KG1 (cell line): ENCODE results near the gene CLECL1.
"Not testable (repeated sequence)": the region's sequence is repeated elsewhere in the genome, so short reads cannot be mapped to it uniquely, and the experiment has no call there.

Experiments used
- DNase-seq: peaks from one replicate; lab custom pipeline; 2025; lab: John Stamatoyannopoulos, UW

The CLECL1 gene

DNA sequence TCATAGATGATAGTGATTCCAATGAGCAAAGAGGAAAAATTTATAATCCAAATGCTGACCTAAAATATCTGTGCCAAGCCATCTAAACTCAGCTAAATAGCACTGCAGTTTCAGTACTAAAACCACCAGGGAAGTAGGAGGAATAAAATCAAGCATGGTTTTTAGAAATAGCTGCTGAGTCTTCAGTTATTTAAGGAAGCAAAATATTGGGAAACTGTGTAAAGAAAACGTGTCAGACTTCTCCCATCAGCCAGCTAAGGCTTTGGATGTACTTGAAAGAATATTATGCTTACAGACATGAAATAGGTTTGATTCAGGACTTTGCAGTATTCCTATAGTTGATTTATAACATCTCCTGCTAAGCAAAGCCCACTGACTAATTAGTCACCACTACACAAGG, 38.7 kb downstream of the CLECL1 start:
- no peak for DNase-seq

DNA sequence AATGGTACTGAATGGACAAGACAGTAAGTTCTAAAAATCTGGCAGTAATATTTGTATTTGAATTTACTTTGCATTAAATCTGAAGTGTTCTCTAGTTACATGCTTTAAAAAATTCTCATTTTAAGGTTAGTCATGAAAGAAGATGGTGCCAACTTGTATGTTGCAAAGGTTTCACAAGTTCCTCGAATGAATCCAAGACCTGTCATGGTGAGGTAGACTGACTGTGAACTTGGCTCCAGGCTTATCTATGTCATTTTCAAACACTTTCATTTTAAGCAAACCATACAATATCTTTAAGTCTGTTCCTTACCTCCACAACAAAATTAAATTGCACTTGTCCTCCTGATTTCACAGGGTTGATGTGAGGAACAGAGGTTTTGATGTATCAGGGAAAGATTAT, 40.0 kb downstream of the CLECL1 start:
- DNase-seq, result no peak

DNA sequence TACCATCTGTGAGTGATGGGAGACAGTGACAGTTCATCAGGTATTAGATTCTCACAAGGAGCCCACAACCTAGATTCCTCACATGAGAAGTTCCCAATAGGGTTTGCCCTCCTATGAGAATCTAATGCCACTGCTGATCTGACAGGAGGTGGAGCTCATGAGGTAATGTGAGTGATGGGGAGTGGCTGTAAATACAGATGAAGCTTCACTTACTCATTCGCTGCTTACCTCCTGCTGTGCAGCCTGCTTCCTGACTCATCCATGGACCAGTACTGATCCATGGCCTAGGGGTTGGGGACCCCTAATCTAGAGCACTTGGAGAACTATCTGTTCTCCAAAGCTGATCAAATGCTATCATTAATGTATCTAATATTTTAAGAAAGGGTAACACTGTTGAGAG, 45.7 kb downstream of the CLECL1 start:
- no peak for DNase-seq

DNA sequence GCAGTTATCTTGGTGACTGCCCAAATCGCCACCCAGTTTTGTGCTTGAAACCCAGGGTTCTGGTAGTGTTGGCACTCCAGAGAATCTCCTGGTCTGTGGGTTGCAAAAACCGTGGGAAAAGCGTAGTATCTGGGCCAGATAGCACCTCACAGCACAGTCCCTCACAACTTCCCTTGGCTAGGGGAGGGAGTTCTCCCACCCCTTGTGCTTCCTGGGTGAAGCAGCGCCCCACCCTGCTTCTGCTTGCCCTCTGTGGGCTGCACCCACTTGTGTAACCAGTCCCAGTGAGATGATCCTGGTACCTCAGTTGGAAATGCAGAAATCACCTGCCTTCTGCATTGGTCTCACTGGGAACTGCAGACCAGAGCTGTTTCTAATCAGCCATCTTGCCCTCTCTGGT, 47.0 kb downstream of the CLECL1 start:
- no peak for DNase-seq

DNA sequence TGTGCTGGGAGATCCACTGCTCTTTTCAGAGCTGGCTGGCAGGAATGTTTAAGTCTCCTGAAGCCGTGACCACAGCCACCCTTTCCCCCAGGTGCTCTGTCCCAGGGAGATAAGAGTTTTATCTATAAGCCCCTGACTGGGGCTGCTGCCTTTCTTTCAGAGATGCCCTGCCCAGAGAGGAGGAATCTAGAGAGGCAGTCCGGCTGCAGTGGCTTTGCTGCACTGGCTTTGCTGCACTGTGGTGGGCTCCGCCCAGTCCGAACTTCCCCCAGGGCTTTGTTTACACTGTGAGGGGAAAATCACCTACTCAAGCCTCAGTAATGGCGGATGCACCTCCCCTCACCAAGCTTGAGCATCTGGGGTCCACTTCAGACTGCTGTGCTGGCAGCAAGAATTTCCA, 47.5 kb downstream of the CLECL1 start:
- DNase-seq, result not testable (repeated sequence)

DNA sequence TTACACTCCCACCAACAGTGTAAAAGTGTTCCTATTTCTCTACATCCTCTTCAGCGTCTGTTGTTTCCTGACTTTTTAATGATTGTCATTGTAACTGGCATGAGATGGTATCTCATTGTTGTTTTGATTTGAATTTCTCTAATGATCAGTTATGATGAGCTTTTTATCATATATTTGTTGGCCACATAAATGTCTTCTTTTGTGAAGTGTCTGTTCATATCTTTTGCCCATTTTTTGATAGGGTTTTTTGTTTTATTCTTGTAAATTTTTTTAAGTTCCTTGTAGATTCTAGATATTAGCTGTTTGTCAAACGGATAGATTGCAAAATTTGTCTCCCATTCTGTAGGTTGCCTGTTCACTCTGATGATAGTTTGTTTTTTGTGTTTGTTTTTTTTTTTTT, 49.9 kb downstream of the CLECL1 start:
- DNase-seq, result not testable (repeated sequence)

DNA sequence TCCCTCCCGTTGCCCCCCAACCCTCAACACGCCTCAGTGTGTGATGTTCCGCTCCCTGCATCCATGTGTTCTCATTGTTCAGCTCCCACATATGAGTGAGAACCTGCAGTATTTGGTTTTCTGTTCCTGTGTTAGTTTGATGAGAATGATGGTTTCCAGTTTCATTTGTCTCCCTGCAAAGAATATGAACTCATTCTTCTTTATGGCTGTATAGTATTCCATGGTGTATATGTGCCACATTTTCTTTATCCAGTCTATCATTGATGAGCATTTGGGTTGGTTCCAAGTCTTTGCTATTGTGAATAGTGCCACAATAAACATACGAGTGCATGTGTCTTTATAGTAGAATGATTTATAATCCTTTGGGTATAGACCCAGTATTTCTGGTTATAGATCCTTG, 50.4 kb downstream of the CLECL1 start:
- not testable (repeated sequence) for DNase-seq

DNA sequence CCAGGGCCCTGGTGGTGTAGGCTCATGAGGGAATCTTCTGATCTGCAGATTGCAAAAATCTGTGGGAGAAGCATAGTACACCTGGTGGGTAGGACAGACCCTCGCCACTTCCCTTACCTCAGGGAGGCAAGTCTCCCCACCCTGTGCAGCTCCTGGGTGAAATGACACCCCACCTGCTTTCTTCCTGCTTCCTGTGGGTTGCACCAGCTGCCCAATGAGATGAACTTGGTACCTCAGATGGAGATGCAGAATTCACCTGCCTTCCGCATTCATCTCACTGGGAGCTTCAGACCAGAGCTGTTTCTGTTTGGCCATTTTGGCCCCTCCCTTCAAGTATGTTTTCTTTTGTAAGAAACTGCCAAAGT, 58.7 kb downstream of the CLECL1 start:
- DNase-seq, result no peak

DNA sequence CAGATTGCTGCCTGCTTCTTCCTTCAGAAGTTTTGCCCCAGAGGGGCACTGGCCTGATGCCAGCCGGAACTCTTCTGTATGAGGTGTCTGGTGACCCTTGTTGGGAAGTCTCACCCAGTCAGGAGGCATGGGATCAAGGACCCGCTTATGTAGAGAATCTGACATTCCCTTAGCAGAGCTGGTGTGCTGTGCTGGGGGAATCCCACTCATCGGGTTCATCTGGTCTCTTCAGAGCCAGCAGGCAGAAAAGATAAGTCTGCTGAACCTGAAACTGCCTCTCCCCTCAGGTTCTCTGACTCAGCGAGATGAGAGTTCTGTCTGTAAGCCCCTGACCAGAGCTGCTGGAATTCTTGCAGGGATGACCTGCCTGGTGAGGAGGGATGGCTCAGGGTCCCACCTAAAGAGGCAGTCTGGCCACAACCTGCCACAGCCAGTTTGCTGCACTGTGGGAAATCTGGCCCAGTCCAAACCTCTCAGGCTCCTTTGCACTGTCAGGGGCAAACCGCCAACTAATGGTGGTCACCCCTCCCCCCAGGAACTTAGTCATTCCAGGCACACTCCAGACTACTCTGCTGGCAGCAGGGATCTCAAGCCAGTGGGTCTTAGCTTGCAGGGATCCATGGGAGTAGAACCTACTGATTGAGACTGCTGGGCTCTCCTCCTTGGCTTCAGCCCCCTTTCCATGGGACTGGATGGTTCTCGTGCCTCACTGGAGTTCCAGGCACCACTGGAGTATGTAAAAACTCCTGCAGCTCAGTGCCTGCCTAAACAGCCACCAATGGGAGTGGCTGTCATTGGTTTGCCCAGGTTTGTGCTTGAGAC, 59.3 kb downstream of the CLECL1 start:
- no peak for DNase-seq
